Caco-2 (cell line): ENCODE data around the gene CSK. TPM values are rescaled to one million over a fixed set of nuclear protein-coding genes. Genes with fewer than 3 reads are reported as not detected.
A peak's percentile ranks its signal among the peaks of the same experiment; 100 is the strongest.

ENCODE experiments used
- BruUV-seq: library from RNA; stranded (reverse); fragments of 400-500 nt; replicated peaks from 2 replicates; lab custom pipeline; 2021; lab: Mats Ljungman, UMichigan
- CTCF ChIA-PET: fragments of 300-600 bp; sonication (Branson Sonifier 250); formaldehyde crosslinking; loops from one replicate; lab custom pipeline; 2022; ENCODE audit warnings: antibody characterized with exemption; lab: Charles Lee
- POLR2A ChIA-PET: fragments of 300-600 bp; sonication (Branson Sonifier 250); formaldehyde crosslinking; loops from one replicate; lab custom pipeline; 2022; ENCODE audit warnings: antibody characterized with exemption; lab: Charles Lee
- DNase-seq, 2 experiments: peaks; one replicate each; pipeline versions ENCODE4 v3.0.0 to v3.0.0-alpha.2; 2020 to 2022
- H3K27me3 ChIP-seq: replicated peaks from 2 replicates; pipeline ENCODE4 v1.6.0; 2011; ENCODE audit warnings: low read length; ENCODE audit not compliant: control insufficient read depth, insufficient read depth
- H3K36me3 ChIP-seq: 2 replicates; pipeline ENCODE4 v1.5.1; 2011; ENCODE audit warnings: low read length; ENCODE audit not compliant: control insufficient read depth, insufficient read depth
- H3K4me1 ChIP-seq: fragments of 250-450 bp; sonication (Bioruptor Pico); 2 replicates; pipeline ENCODE4 v1.5.1; 2020; ENCODE audit warnings: mild to moderate bottlenecking
- H3K4me3 ChIP-seq: 2 replicates; pipeline ENCODE4 v1.5.1; 2011; ENCODE audit warnings: low read depth, mild to moderate bottlenecking, control low read depth, low read length
- H3K9me3 ChIP-seq: fragments of 250-450 bp; sonication (Bioruptor Pico); 2 replicates; pipeline ENCODE4 v1.5.1; 2020; ENCODE audit warnings: mild to moderate bottlenecking, moderate library complexity
- H3K27ac Mint-ChIP-seq: one replicate; pipeline ENCODE4 v1.8.0; 2022; ENCODE audit warnings: mixed read lengths; ENCODE audit not compliant: unreplicated experiment
- H3K27me3 Mint-ChIP-seq: one replicate; pipeline ENCODE4 v1.8.0; 2022; ENCODE audit warnings: mixed read lengths; ENCODE audit not compliant: insufficient read depth, unreplicated experiment
- H3K36me3 Mint-ChIP-seq: one replicate; pipeline ENCODE4 v1.8.0; 2022; ENCODE audit warnings: mild to moderate bottlenecking, mixed read lengths; ENCODE audit not compliant: insufficient read depth, unreplicated experiment
- H3K4me1 Mint-ChIP-seq: one replicate; pipeline ENCODE4 v1.8.0; 2022; ENCODE audit warnings: low read depth, mixed read lengths; ENCODE audit not compliant: unreplicated experiment
- H3K4me3 Mint-ChIP-seq: one replicate; pipeline ENCODE4 v1.8.0; 2022; ENCODE audit warnings: mild to moderate bottlenecking, moderate library complexity, mixed read lengths; ENCODE audit not compliant: unreplicated experiment
- H3K9me3 Mint-ChIP-seq: one replicate; pipeline ENCODE4 v1.8.0; 2022; ENCODE audit warnings: mixed read lengths; ENCODE audit not compliant: unreplicated experiment
- intact Hi-C: fragments of 100-400 bp; cut with micrococcal nuclease; formaldehyde crosslinking; loops from one replicate; pipeline ENCODE4 v1.10.0; 2022; ENCODE audit not compliant: unreplicated experiment
- total RNA-seq: library from RNA; stranded (reverse); gene quantifications from 2 replicates; pipeline ENCODE4 v1.2.3, GENCODE V29; 2022
- TF ChIP-seq, protein P1 (sequence below), 2 experiments: fragments of 200-600 bp in 1 of 2; IDR thresholded peaks; 1 replicate in 1 of 2; 2 replicates in 1 of 2; pipeline versions ENCODE4 v1.5.1 to v1.8.0; 2011 to 2022; ENCODE audit warnings: antibody characterized with exemption in 1 of 2, control low read depth in 1 of 2, inconsistent platforms in 1 of 2, low read depth in 1 of 2, low read length in 1 of 2, mild to moderate bottlenecking in 1 of 2, moderate library complexity in 1 of 2; ENCODE audit not compliant: insufficient read depth in 1 of 2, severe bottlenecking in 1 of 2, unreplicated experiment in 1 of 2

The CSK gene
- total RNA-seq, 1 experiment from 2014 or later: 62.7 TPM

GRCh38 chr15:74768771-74769342 lies 13.0 kb upstream of the CSK start:
- Mint-ChIP-seq H3K4me1 (peaks cover 7% of the 10 kb centered on the region), H3K9me3 (no peaks in the 10 kb centered on the region), H3K27ac (peak overlapping the region; percentile 58), H3K36me3 (no peaks in the 10 kb centered on the region), H3K27me3 (no peaks in the 10 kb centered on the region), H3K4me3 (peak overlapping the region; percentile 52)
- BruUV-seq: no TSS peak
- intact Hi-C loops: loop anchor here (1.0 to 2.0 kb wide), 4 partner anchors 42 to 394 kb away; no protein-coding TSS in a partner anchor
- Histone ChIP-seq H3K4me1 (peaks cover 4% of the 10 kb centered on the region; the same call in 1 of the 2 replicates), H3K36me3 (no peaks in the 10 kb centered on the region), H3K4me3 (no peak overlapping the region), H3K27me3 (no peaks in the 10 kb centered on the region), H3K9me3 (no peaks in the 10 kb centered on the region)
- ChIA-PET CTCF (interaction anchor here (0.6 to 8.2 kb wide), 32 partner anchors 8 to 428 kb away, joined by 3 to 211 read pairs (median 3); partner anchors contain the start of genes CSK, CYP1A1, FAM219B and RPP25), POLR2A (interaction anchor here (0.6 to 1.6 kb wide), 4 partner anchors 38 to 130 kb away, joined by 3 to 7 read pairs (median 4); partner anchors contain the start of gene CYP1A1)
- TF ChIP-seq, protein P1, sequence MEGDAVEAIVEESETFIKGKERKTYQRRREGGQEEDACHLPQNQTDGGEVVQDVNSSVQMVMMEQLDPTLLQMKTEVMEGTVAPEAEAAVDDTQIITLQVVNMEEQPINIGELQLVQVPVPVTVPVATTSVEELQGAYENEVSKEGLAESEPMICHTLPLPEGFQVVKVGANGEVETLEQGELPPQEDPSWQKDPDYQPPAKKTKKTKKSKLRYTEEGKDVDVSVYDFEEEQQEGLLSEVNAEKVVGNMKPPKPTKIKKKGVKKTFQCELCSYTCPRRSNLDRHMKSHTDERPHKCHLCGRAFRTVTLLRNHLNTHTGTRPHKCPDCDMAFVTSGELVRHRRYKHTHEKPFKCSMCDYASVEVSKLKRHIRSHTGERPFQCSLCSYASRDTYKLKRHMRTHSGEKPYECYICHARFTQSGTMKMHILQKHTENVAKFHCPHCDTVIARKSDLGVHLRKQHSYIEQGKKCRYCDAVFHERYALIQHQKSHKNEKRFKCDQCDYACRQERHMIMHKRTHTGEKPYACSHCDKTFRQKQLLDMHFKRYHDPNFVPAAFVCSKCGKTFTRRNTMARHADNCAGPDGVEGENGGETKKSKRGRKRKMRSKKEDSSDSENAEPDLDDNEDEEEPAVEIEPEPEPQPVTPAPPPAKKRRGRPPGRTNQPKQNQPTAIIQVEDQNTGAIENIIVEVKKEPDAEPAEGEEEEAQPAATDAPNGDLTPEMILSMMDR (IDR thresholded peaks at IDR 0.05; ENCODE audit: insufficient read depth in 1 of 2, low read depth in 1 of 2, low read length in 1 of 2, severe bottlenecking in 1 of 2, unreplicated experiment in 1 of 2): peak; percentile 77 to 78
- peak; percentile 74 to 75 for DNase-seq

DNA sequence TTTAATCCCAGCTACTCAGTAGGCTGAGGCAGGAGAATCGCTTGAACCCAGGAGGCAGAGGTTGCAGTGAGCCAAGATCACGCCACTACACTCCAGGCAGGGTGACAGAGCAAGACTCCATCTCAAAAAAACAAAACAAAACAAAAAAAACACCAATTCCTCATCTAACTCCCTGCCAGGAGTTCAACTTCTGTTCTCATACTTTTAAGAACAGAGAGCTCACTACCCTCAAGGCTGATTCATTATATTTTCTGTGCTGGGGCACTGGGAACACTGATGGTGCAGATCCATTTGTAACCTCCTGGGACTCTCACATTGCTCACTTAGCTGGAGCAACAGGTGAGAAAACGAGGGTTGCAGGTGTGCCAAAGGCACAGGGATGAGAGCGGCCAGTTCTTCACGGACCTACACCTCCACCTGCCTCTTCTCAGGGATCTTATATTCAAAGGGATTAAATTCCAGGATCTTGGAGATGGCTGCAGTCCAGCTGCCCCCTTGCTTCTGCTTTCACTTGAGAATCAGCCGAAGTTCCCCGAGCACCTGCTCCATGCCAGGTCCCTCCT lies 12.3 kb upstream of the CSK start:
- Mint-ChIP-seq H3K27me3 (no peaks in the 10 kb centered on the region), H3K4me1 (peaks cover 7% of the 10 kb centered on the region), H3K27ac (no peak overlapping the region), H3K9me3 (no peaks in the 10 kb centered on the region), H3K36me3 (no peaks in the 10 kb centered on the region), H3K4me3 (no peak overlapping the region)
- Histone ChIP-seq H3K4me1 (peaks cover 4% of the 10 kb centered on the region; the same call in 1 of the 2 replicates), H3K9me3 (no peaks in the 10 kb centered on the region), H3K4me3 (no peak overlapping the region), H3K27me3 (no peaks in the 10 kb centered on the region), H3K36me3 (no peaks in the 10 kb centered on the region)
- ChIA-PET POLR2A (interaction anchor here (1.6 kb wide), 2 partner anchors 44 to 127 kb away, joined by 4 to 5 read pairs; partner anchors contain the start of gene CYP1A1), CTCF (interaction anchor here (0.6 to 8.2 kb wide), 29 partner anchors 8 to 429 kb away, joined by 3 to 211 read pairs (median 3); partner anchors contain the start of genes CSK, CYP1A1, FAM219B and RPP25)
- intact Hi-C loops: loop anchor here (1.0 to 2.0 kb wide), 6 partner anchors 43 to 395 kb away; partner anchors contain the start of gene ULK3
- no peak for DNase-seq
- no TSS peak for BruUV-seq
- TF ChIP-seq, protein P1 (IDR thresholded peaks at IDR 0.05; ENCODE audit: insufficient read depth in 1 of 2, low read depth in 1 of 2, low read length in 1 of 2, severe bottlenecking in 1 of 2, unreplicated experiment in 1 of 2): no peak

GRCh38 chr15:74770211-74770903 lies 11.5 kb upstream of the CSK start:
- TF ChIP-seq, protein P1 (IDR thresholded peaks at IDR 0.05; ENCODE audit: insufficient read depth in 1 of 2, low read depth in 1 of 2, low read length in 1 of 2, severe bottlenecking in 1 of 2, unreplicated experiment in 1 of 2): no peak
- peaks cover 4% of the 10 kb centered on the region; the same call in 1 of the 2 replicates for H3K4me1 ChIP-seq
- Mint-ChIP-seq H3K4me1 (peaks cover 7% of the 10 kb centered on the region), H3K4me3 (no peak overlapping the region), H3K27ac (no peak overlapping the region), H3K27me3 (no peaks in the 10 kb centered on the region), H3K36me3 (no peaks in the 10 kb centered on the region), H3K9me3 (no peaks in the 10 kb centered on the region)
- no TSS peak for BruUV-seq
- CTCF ChIA-PET: interaction anchor here (0.5 to 8.2 kb wide), 36 partner anchors 8 to 330 kb away, joined by 3 to 211 read pairs (median 5); partner anchors contain the start of genes ARID3B, CSK, CYP1A1 and FAM219B
- no peaks in the 10 kb centered on the region for H3K9me3 ChIP-seq
- no peak overlapping the region for H3K4me3 ChIP-seq
- no peaks in the 10 kb centered on the region for H3K27me3 ChIP-seq
- no peak for DNase-seq
- intact Hi-C loops: loop anchor here (2.0 kb wide), 2 partner anchors 64 to 72 kb away; partner anchors contain the start of gene ULK3
- POLR2A ChIA-PET: no interaction called here
- no peaks in the 10 kb centered on the region for H3K36me3 ChIP-seq
